ENCODE data around the gene LHPP.

DNA sequence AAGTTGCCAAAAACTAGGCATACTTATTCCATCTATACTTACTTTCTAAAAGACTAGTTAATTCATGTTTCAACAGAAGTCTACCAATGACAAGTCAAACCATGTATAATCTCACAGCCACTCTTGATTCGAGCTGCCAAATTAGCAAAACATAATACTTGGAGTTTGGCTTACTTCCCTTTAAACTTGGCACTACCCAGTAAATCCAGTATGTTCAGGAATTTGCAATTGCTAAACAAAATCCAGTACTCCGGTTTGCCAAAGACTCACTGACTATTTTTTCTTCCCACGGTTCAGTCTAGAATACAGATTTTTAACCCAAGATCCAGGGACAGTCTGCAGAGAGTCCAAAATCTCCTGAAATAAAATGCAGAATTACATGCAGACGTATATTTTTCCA, 47.5 kb upstream of the LHPP start:
- TF ChIP-seq, protein P1, sequence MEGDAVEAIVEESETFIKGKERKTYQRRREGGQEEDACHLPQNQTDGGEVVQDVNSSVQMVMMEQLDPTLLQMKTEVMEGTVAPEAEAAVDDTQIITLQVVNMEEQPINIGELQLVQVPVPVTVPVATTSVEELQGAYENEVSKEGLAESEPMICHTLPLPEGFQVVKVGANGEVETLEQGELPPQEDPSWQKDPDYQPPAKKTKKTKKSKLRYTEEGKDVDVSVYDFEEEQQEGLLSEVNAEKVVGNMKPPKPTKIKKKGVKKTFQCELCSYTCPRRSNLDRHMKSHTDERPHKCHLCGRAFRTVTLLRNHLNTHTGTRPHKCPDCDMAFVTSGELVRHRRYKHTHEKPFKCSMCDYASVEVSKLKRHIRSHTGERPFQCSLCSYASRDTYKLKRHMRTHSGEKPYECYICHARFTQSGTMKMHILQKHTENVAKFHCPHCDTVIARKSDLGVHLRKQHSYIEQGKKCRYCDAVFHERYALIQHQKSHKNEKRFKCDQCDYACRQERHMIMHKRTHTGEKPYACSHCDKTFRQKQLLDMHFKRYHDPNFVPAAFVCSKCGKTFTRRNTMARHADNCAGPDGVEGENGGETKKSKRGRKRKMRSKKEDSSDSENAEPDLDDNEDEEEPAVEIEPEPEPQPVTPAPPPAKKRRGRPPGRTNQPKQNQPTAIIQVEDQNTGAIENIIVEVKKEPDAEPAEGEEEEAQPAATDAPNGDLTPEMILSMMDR (IDR thresholded peaks at IDR 0.05) = no peak
- TF ChIP-seq POLR2AphosphoS5 (IDR thresholded peaks at IDR 0.05) = no peak
- TF ChIP-seq POLR2A (IDR thresholded peaks at IDR 0.05) = no peak
